Activated CD8-positive, alpha-beta T cell treated with anti-CD3 and anti-CD28 coated beads for 36 hours (primary cell): ENCODE measurements around the gene POU6F1. TPM values are rescaled to one million over a fixed set of nuclear protein-coding genes. Genes with fewer than 3 reads are reported as not detected.

Experiments used
- ATAC-seq: fragments of 200-7000 bp; cut with Tn5 transposase; one replicate; pipeline ENCODE4 v1.10.0; 2021; ENCODE audit warnings: mild to moderate bottlenecking, moderate library complexity
- CTCF ChIA-PET: fragments of 350-600 bp; sonication (Branson Sonifier 250); formaldehyde crosslinking; loops from one replicate; lab custom pipeline; 2021; ENCODE audit warnings: antibody characterized with exemption; lab: Charles Lee
- POLR2A ChIA-PET: fragments of 350-600 bp; sonication (Branson Sonifier 250); formaldehyde crosslinking; loops from one replicate; lab custom pipeline; 2021; ENCODE audit warnings: antibody characterized with exemption; lab: Charles Lee
- DNase-seq: peaks from one replicate; pipeline ENCODE4 v3.0.0-alpha.2; 2020
- H3K27ac Mint-ChIP-seq: one replicate; pipeline ENCODE4 v1.8.0; 2021; ENCODE audit warnings: mild to moderate bottlenecking, mixed read lengths
- H3K27me3 Mint-ChIP-seq: one replicate; pipeline ENCODE4 v1.8.0; 2021; ENCODE audit warnings: mixed read lengths
- H3K36me3 Mint-ChIP-seq: one replicate; pipeline ENCODE4 v1.8.0; 2021; ENCODE audit warnings: low read depth, mixed read lengths
- H3K4me1 Mint-ChIP-seq: one replicate; pipeline ENCODE4 v1.8.0; 2021; ENCODE audit warnings: low read depth, mixed read lengths
- H3K4me3 Mint-ChIP-seq: one replicate; pipeline ENCODE4 v1.8.0; 2021; ENCODE audit warnings: mild to moderate bottlenecking, moderate library complexity, mixed read lengths
- H3K9me3 Mint-ChIP-seq: one replicate; pipeline ENCODE4 v1.8.0; 2021; ENCODE audit warnings: mixed read lengths
- intact Hi-C: fragments of 100-400 bp; cut with micrococcal nuclease; formaldehyde crosslinking; loops from one replicate; pipeline ENCODE4 v1.10.0; 2022
- total RNA-seq, 2 experiments: library from RNA; stranded (reverse); gene quantifications; one replicate each; pipeline ENCODE4 v1.2.3, GENCODE V29; 2021
- TF ChIP-seq, protein P1 (sequence below): fragments of 200-600 bp; IDR thresholded peaks from one replicate; pipeline ENCODE4 v1.8.0; 2022; ENCODE audit warnings: antibody characterized with exemption, mild to moderate bottlenecking

Gene POU6F1, protein sequence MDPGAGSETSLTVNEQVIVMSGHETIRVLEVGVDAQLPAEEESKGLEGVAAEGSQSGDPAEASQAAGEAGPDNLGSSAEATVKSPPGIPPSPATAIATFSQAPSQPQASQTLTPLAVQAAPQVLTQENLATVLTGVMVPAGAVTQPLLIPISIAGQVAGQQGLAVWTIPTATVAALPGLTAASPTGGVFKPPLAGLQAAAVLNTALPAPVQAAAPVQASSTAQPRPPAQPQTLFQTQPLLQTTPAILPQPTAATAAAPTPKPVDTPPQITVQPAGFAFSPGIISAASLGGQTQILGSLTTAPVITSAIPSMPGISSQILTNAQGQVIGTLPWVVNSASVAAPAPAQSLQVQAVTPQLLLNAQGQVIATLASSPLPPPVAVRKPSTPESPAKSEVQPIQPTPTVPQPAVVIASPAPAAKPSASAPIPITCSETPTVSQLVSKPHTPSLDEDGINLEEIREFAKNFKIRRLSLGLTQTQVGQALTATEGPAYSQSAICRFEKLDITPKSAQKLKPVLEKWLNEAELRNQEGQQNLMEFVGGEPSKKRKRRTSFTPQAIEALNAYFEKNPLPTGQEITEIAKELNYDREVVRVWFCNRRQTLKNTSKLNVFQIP
- 1 to 10 TPM; 5.8 to 7.3 TPM for total RNA-seq

DNA sequence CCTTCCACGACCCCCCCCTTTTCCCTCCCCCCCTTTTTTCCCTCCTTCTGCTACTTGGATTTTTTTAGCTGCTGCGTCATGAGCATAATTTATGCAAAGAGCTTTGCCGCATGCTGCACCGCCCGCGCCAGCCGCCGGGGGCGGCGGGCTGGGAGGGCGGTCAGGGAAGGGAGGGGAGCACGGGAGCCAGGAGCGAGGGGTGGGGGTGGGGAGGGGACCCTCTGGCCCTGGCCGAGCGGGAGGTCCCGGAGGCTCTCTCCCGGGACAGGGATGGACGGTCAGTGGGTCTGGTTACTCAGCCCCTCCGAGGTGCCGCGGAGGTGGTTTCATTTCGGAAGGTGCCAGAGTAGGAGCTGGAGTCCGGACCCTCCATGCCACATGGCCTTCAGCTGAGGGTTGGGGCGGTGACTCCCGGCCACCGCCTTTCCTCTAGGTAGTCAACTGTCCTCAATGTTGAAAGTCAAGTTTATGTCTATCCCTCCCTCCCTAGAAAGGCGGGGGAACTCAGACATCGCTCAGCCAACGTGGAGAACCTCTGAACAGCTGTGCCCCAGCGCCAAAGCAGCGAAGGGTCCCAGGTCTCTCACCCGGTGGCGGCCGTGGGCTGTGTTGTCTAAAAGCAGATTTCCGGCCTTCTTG lies at the start of gene POU6F1:
POU6F1 (minus strand) TSS at position 95 of the 639 bp plus-strand sequence. CDS start 11,226 bp downstream, outside the sequence.
- no peaks in the 10 kb centered on the region for H3K9me3 Mint-ChIP-seq
- peak within 1 kb of the TSS; percentile 84 for H3K4me3 Mint-ChIP-seq
- TF ChIP-seq, protein P1, sequence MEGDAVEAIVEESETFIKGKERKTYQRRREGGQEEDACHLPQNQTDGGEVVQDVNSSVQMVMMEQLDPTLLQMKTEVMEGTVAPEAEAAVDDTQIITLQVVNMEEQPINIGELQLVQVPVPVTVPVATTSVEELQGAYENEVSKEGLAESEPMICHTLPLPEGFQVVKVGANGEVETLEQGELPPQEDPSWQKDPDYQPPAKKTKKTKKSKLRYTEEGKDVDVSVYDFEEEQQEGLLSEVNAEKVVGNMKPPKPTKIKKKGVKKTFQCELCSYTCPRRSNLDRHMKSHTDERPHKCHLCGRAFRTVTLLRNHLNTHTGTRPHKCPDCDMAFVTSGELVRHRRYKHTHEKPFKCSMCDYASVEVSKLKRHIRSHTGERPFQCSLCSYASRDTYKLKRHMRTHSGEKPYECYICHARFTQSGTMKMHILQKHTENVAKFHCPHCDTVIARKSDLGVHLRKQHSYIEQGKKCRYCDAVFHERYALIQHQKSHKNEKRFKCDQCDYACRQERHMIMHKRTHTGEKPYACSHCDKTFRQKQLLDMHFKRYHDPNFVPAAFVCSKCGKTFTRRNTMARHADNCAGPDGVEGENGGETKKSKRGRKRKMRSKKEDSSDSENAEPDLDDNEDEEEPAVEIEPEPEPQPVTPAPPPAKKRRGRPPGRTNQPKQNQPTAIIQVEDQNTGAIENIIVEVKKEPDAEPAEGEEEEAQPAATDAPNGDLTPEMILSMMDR: peak; percentile 80
- ChIA-PET CTCF (interaction anchor here (0.6 to 1.9 kb wide), 11 partner anchors 10 to 197 kb away, joined by 3 to 9 read pairs (median 4); partner anchors contain the start of gene DAZAP2), POLR2A (interaction anchor here (0.5 to 2.4 kb wide), 17 partner anchors 9 to 1453 kb away, joined by 3 to 24 read pairs (median 3); partner anchors contain the start of genes DAZAP2, LETMD1 and TFCP2)
- DNase-seq (peak; percentile 66), ATAC-seq (peak; percentile 82)
- intact Hi-C loops: no loop called here
- H3K27ac Mint-ChIP-seq: peak within 1 kb of the TSS; percentile 90
- no peaks in the 10 kb centered on the region for H3K27me3 Mint-ChIP-seq
- H3K36me3 Mint-ChIP-seq: peaks cover 1% of the 10 kb centered on the region
- H3K4me1 Mint-ChIP-seq: peaks cover 15% of the 10 kb centered on the region

DNA sequence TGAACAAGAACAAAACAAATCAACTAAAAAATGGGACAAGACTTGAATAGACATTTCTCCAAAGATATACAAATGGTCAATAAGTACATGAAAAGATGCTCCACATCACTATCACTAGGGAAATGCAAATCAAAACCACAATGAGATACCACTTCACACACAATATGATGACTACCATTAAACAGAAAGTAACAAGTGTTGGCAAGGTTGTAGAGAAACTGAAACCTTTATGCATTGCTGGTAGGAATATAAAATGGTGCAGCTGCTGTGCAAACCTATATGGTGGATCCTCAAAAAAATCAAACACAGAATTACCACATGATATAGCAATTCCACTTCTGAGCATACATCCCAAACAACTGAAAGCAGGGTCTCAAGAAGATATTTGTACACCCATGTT lies 47.2 kb upstream of the POU6F1 start:
- H3K4me3 Mint-ChIP-seq: no peak overlapping the region

DNA sequence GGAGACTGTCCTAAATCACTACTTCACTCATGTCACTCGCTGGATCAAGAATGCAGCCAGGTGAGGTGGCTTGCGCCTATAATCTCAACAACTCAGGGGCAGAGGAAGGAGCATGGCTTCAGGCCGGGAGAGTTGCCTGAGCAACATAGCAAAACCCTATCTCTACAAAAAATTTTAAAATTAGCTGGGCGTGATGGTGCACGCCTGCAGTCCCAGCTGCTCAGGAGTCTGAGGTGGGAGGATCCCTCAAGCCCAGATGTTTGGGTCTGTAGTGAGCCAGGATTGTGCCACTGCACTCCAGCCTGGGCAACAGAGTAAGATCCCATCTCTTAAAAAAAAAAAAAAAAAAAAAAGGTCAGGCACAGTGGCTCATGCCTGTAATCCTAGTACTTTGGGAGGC lies 46.4 kb upstream of the POU6F1 start:
- Mint-ChIP-seq H3K27ac (no peak overlapping the region), H3K27me3 (peaks cover 1% of the 10 kb centered on the region), H3K9me3 (no peaks in the 10 kb centered on the region), H3K36me3 (no peaks in the 10 kb centered on the region), H3K4me1 (peaks cover 23% of the 10 kb centered on the region), H3K4me3 (no peak overlapping the region)
- intact Hi-C loops: no loop called here
- CTCF ChIA-PET: interaction anchor here (1.3 to 3.4 kb wide), 2 partner anchors 11 to 77 kb away, joined by 4 to 25 read pairs; no protein-coding TSS in a partner anchor
- POLR2A ChIA-PET: no interaction called here
- no peak for ATAC-seq
- DNase-seq: no peak
- TF ChIP-seq, protein P1: no peak

More for the DNA sequence above, 47.2 kb upstream of the POU6F1 start:
- TF ChIP-seq, protein P1: no peak
- ATAC-seq: peak; percentile 79
- DNase-seq: no peak
- peaks cover 25% of the 10 kb centered on the region for H3K4me1 Mint-ChIP-seq
- no peaks in the 10 kb centered on the region for H3K9me3 Mint-ChIP-seq
- H3K27me3 Mint-ChIP-seq: peaks cover 3% of the 10 kb centered on the region
- no peaks in the 10 kb centered on the region for H3K36me3 Mint-ChIP-seq
- ChIA-PET CTCF (no interaction called here), POLR2A (no interaction called here)
- H3K27ac Mint-ChIP-seq: no peak overlapping the region
- intact Hi-C loops: loop anchor here (5.0 kb wide), 1 partner anchor 77 kb away; no protein-coding TSS in a partner anchor

DNA sequence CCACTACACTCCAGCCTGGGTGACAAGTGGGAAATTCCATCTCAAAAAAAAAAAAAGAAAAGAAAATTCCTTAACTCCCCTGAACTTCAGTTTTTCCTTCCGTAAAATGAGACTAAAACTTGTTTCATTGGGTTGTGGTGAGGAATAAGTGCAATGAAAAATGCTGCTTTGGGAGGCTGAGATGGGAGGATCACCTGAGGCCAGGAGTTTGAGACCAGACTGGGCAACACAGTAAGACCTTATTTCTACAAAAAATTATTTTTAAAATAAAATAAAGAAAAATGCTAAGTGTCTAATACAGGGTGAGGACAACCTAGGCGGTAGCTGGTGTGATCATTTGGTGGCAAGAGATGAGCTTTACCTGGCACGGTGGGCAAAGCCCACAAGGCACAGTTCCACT lies 45.5 kb upstream of the POU6F1 start:
- Mint-ChIP-seq H3K9me3 (no peaks in the 10 kb centered on the region), H3K27me3 (no peaks in the 10 kb centered on the region), H3K36me3 (no peaks in the 10 kb centered on the region), H3K4me1 (peaks cover 18% of the 10 kb centered on the region), H3K27ac (no peak overlapping the region), H3K4me3 (no peak overlapping the region)
- no peak for ATAC-seq
- ChIA-PET POLR2A (interaction anchor here (1.2 kb wide), 2 partner anchors 15 to 187 kb away, joined by 3 to 4 read pairs; no protein-coding TSS in a partner anchor), CTCF (interaction anchor here (1.3 to 3.4 kb wide), 5 partner anchors 11 to 78 kb away, joined by 3 to 32 read pairs (median 4); no protein-coding TSS in a partner anchor)
- no peak for DNase-seq
- TF ChIP-seq, protein P1: no peak
- intact Hi-C loops: no loop called here
